ENCODE measurements around the gene OR13C9.

Gene OR13C9, protein sequence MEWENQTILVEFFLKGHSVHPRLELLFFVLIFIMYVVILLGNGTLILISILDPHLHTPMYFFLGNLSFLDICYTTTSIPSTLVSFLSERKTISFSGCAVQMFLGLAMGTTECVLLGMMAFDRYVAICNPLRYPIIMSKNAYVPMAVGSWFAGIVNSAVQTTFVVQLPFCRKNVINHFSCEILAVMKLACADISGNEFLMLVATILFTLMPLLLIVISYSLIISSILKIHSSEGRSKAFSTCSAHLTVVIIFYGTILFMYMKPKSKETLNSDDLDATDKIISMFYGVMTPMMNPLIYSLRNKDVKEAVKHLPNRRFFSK

DNA sequence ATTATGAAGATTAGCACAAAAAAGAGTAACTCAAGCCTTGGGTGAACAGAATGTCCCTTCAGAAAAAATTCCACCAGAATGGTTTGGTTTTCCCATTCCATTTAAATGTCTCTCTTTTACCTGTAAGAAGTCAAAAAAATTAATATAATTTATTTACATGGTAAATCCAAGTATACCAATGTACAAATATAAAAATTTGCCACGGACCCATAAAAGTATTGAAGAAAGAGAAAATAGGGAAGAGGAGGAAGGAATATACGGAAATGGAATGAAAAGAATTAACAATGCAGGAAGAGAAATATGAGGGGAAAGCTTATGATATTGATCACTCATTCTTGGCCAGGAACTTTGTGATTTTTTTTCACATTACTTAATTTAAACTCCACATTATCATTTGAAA lies at the start of gene OR13C9:
Gene OR13C9 (minus strand): TSS at position 101 of the 400 bp plus-strand sequence. CDS start 0 bp downstream, at position 101.
- ATAC-seq: no peak
- no peak for TF ChIP-seq TOX (CRISPR knock-in tag; IDR thresholded peaks at IDR 0.05; ENCODE audit: borderline replicate concordance)
- no peak for TF ChIP-seq ISL1 (CRISPR knock-in tag; IDR thresholded peaks at IDR 0.05)
- TF ChIP-seq CSDC2 (CRISPR knock-in tag; IDR thresholded peaks at IDR 0.05): no peak
- no peak for TF ChIP-seq ESRRG (CRISPR knock-in tag; IDR thresholded peaks at IDR 0.05)
- no peak for TF ChIP-seq GLIS3 (CRISPR knock-in tag; IDR thresholded peaks at IDR 0.05)
- TF ChIP-seq PPARA (CRISPR knock-in tag; IDR thresholded peaks at IDR 0.05; ENCODE audit: borderline replicate concordance): no peak
- no peak for TF ChIP-seq BACH2 (CRISPR knock-in tag; IDR thresholded peaks at IDR 0.05; ENCODE audit: borderline replicate concordance)
- TF ChIP-seq, protein P1, sequence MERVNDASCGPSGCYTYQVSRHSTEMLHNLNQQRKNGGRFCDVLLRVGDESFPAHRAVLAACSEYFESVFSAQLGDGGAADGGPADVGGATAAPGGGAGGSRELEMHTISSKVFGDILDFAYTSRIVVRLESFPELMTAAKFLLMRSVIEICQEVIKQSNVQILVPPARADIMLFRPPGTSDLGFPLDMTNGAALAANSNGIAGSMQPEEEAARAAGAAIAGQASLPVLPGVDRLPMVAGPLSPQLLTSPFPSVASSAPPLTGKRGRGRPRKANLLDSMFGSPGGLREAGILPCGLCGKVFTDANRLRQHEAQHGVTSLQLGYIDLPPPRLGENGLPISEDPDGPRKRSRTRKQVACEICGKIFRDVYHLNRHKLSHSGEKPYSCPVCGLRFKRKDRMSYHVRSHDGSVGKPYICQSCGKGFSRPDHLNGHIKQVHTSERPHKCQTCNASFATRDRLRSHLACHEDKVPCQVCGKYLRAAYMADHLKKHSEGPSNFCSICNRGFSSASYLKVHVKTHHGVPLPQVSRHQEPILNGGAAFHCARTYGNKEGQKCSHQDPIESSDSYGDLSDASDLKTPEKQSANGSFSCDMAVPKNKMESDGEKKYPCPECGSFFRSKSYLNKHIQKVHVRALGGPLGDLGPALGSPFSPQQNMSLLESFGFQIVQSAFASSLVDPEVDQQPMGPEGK (CRISPR knock-in tag; IDR thresholded peaks at IDR 0.05; ENCODE audit: borderline replicate concordance): no peak
- TF ChIP-seq TCF4 (CRISPR knock-in tag; IDR thresholded peaks at IDR 0.05; ENCODE audit: borderline replicate concordance): no peak
- no peak for TF ChIP-seq ZFP3 (CRISPR knock-in tag; IDR thresholded peaks at IDR 0.05)
- no peak for TF ChIP-seq OSR1 (CRISPR knock-in tag; IDR thresholded peaks at IDR 0.05)
- TF ChIP-seq, protein P2, sequence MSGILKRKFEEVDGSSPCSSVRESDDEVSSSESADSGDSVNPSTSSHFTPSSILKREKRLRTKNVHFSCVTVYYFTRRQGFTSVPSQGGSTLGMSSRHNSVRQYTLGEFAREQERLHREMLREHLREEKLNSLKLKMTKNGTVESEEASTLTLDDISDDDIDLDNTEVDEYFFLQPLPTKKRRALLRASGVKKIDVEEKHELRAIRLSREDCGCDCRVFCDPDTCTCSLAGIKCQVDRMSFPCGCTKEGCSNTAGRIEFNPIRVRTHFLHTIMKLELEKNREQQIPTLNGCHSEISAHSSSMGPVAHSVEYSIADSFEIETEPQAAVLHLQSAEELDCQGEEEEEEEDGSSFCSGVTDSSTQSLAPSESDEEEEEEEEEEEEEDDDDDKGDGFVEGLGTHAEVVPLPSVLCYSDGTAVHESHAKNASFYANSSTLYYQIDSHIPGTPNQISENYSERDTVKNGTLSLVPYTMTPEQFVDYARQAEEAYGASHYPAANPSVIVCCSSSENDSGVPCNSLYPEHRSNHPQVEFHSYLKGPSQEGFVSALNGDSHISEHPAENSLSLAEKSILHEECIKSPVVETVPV (CRISPR knock-in tag; IDR thresholded peaks at IDR 0.05): no peak
- TF ChIP-seq ZNF565 (CRISPR knock-in tag; conservative IDR thresholded peaks at IDR 0.05; ENCODE audit: low read depth): no peak
- TF ChIP-seq ZNF70 (CRISPR knock-in tag; IDR thresholded peaks at IDR 0.05): no peak
- TF ChIP-seq, protein P3, sequence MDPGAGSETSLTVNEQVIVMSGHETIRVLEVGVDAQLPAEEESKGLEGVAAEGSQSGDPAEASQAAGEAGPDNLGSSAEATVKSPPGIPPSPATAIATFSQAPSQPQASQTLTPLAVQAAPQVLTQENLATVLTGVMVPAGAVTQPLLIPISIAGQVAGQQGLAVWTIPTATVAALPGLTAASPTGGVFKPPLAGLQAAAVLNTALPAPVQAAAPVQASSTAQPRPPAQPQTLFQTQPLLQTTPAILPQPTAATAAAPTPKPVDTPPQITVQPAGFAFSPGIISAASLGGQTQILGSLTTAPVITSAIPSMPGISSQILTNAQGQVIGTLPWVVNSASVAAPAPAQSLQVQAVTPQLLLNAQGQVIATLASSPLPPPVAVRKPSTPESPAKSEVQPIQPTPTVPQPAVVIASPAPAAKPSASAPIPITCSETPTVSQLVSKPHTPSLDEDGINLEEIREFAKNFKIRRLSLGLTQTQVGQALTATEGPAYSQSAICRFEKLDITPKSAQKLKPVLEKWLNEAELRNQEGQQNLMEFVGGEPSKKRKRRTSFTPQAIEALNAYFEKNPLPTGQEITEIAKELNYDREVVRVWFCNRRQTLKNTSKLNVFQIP (CRISPR knock-in tag; IDR thresholded peaks at IDR 0.05; ENCODE audit: borderline replicate concordance, low read depth): no peak
- TF ChIP-seq ZC3H10 (CRISPR knock-in tag; IDR thresholded peaks at IDR 0.05): no peak
- TF ChIP-seq, protein P4, sequence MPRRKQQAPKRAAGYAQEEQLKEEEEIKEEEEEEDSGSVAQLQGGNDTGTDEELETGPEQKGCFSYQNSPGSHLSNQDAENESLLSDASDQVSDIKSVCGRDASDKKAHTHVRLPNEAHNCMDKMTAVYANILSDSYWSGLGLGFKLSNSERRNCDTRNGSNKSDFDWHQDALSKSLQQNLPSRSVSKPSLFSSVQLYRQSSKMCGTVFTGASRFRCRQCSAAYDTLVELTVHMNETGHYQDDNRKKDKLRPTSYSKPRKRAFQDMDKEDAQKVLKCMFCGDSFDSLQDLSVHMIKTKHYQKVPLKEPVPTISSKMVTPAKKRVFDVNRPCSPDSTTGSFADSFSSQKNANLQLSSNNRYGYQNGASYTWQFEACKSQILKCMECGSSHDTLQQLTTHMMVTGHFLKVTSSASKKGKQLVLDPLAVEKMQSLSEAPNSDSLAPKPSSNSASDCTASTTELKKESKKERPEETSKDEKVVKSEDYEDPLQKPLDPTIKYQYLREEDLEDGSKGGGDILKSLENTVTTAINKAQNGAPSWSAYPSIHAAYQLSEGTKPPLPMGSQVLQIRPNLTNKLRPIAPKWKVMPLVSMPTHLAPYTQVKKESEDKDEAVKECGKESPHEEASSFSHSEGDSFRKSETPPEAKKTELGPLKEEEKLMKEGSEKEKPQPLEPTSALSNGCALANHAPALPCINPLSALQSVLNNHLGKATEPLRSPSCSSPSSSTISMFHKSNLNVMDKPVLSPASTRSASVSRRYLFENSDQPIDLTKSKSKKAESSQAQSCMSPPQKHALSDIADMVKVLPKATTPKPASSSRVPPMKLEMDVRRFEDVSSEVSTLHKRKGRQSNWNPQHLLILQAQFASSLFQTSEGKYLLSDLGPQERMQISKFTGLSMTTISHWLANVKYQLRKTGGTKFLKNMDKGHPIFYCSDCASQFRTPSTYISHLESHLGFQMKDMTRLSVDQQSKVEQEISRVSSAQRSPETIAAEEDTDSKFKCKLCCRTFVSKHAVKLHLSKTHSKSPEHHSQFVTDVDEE (CRISPR knock-in tag; IDR thresholded peaks at IDR 0.05): no peak
- TF ChIP-seq RARB (CRISPR knock-in tag; IDR thresholded peaks at IDR 0.05): no peak
- no peak for TF ChIP-seq SNAI2 (CRISPR knock-in tag; IDR thresholded peaks at IDR 0.05)

DNA sequence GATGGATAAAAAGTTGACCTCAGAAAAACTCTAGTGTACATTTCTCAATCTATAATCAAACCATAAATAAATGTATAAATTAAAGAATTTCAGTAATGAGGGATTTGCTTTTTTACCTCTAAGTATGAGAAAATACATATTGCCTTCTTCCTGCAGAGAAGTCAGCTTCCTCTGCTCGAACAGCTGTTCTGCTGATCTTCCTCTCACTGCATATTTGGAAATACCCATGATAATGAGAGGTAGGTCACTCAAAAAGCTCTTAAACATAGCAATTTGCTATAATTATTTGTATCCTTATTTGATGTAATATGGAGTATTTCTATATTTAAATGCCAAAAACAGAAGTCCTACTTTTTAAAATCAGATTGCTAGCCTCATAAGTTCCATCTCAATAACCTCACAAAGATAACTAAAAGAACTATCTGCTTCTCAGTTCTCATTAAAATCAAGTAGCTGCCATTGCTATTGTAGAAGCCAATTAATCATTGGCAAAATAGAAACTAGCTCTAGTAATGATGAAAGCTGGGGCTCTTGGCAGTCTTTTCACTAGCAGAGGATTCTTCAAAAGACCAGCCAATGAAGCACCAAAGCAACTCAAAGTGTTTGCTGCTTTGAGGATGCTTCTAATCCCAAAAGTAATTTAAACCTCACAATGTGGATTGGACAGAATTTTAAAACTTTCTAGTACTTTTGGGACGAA lies 40.6 kb upstream of the OR13C9 start:
- no peak for ATAC-seq
- TF ChIP-seq, protein P2 (CRISPR knock-in tag; IDR thresholded peaks at IDR 0.05): no peak
- no peak for TF ChIP-seq ZC3H10 (CRISPR knock-in tag; IDR thresholded peaks at IDR 0.05)
- TF ChIP-seq ZNF8 (CRISPR knock-in tag; IDR thresholded peaks at IDR 0.05): no peak
- TF ChIP-seq BACH2 (CRISPR knock-in tag; IDR thresholded peaks at IDR 0.05; ENCODE audit: borderline replicate concordance): no peak
- TF ChIP-seq ZFP30 (CRISPR knock-in tag; IDR thresholded peaks at IDR 0.05): no peak

Data from SK-N-SH treated with all-trans-retinoic acid at 6 μM for 48 hours (cell line).